Measurements from ENCODE around the gene MTR.

The MTR gene

GRCh38 chr1:236809148-236809547 lies 14.1 kb downstream of the MTR start:
- no peak overlapping the region for H3K4me3 ChIP-seq (ENCODE audit: low read depth, low read length)
- no peak for TF ChIP-seq CTCF (IDR thresholded peaks at IDR 0.05; ENCODE audit: borderline replicate concordance, insufficient read depth, low read depth, low read length)

GRCh38 chr1:236810018-236810417 lies 14.9 kb downstream of the MTR start:
- no peak for TF ChIP-seq CTCF (IDR thresholded peaks at IDR 0.05; ENCODE audit: borderline replicate concordance, insufficient read depth, low read depth, low read length)
- no peak overlapping the region for H3K4me3 ChIP-seq (ENCODE audit: low read depth, low read length)

DNA sequence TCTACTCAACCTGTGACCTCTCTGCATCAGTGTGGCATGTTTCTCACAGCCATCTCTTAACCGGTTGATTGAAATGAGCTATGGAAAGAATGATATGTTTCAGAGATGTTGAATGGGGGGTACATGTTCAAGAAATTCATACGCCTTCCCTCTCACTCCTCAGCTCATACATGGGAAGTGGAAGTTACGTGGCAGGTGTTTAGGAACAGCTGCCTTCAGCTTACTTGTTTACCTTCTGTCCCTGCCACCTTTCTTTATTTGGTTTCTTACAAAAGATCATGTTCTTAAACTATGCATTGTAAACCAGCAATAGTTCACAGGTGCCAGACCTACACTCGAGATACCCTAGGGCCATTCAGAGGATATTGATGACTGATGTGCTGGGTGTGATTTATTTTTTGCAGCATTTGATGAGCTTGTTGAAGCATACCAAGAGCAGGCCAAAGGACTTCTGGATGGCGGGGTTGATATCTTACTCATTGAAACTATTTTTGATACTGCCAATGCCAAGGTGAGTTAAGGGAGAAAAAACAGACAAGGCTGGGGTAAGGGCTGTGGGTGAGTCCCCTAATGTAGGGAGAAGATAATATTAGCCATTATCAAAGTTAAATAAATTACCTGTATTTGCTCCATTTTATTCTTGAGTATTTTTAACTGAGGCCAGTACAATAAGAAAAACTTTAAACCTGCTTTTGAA lies 17.4 kb downstream of the MTR start:
- no peak for TF ChIP-seq CTCF (IDR thresholded peaks at IDR 0.05; ENCODE audit: borderline replicate concordance, insufficient read depth, low read depth, low read length)
- no peak overlapping the region for H3K4me3 ChIP-seq (ENCODE audit: low read depth, low read length)

DNA sequence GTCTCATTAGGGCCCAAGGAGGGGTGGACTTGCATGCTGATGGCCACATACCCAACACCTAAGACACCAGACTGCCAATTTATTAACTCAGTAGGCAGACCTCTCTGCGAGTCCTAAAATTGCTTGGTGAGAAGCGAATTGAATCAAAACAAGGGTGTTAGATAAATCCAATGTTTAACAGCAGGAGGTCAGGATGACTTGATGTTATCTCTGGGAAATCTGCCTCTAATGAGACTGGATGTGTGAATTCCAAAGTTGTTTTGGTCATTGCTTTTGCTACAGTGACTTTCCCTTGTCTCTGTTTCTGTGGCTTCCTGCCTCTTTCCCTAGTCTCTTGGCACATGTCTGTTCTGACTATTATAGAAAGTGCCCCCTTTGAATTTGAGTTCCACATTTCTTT lies 20.8 kb downstream of the MTR start:
- H3K4me3 ChIP-seq (ENCODE audit: low read depth, low read length), result no peak overlapping the region
- no peak for TF ChIP-seq CTCF (IDR thresholded peaks at IDR 0.05; ENCODE audit: borderline replicate concordance, insufficient read depth, low read depth, low read length)

DNA sequence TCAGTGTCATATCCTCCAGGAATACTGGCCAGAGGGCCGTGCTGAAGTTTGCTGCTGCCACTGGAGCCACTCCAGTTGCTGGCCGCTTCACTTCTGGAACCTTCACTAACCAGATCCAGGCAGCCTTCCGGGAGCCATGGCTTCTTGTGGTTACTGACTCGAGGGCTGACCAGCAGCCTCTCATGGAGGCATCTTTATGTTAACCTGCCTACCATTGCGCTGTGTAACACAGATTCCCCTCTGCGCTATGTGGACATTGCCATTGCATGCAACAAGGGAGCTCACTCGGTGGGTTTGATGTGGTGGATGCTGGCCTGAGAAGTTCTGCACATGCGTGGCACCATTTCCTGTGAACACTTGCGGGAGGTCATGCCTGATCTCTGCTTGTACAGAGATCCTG lies 24.8 kb downstream of the MTR start:
- TF ChIP-seq CTCF (IDR thresholded peaks at IDR 0.05; ENCODE audit: borderline replicate concordance, insufficient read depth, low read depth, low read length), result no peak
- no peak overlapping the region for H3K4me3 ChIP-seq (ENCODE audit: low read depth, low read length)

GRCh38 chr1:236821091-236821627 lies 26.1 kb downstream of the MTR start:
- TF ChIP-seq CTCF (IDR thresholded peaks at IDR 0.05; ENCODE audit: borderline replicate concordance, insufficient read depth, low read depth, low read length), result no peak
- H3K4me3 ChIP-seq (ENCODE audit: low read depth, low read length), result no peak overlapping the region

GRCh38 chr1:236823559-236823958 lies 28.5 kb downstream of the MTR start:
- no peak overlapping the region for H3K4me3 ChIP-seq (ENCODE audit: low read depth, low read length)
- TF ChIP-seq CTCF (IDR thresholded peaks at IDR 0.05; ENCODE audit: borderline replicate concordance, insufficient read depth, low read depth, low read length), result no peak

Data from GM12875 (cell line).